Measurements from ENCODE around the gene IPO8.
A peak's percentile ranks its signal among the peaks of the same experiment; 100 is the strongest.
"Not testable (repeated sequence)": the region's sequence is repeated elsewhere in the genome, so short reads cannot be mapped to it uniquely, and the experiment has no call there.

The IPO8 gene

DNA sequence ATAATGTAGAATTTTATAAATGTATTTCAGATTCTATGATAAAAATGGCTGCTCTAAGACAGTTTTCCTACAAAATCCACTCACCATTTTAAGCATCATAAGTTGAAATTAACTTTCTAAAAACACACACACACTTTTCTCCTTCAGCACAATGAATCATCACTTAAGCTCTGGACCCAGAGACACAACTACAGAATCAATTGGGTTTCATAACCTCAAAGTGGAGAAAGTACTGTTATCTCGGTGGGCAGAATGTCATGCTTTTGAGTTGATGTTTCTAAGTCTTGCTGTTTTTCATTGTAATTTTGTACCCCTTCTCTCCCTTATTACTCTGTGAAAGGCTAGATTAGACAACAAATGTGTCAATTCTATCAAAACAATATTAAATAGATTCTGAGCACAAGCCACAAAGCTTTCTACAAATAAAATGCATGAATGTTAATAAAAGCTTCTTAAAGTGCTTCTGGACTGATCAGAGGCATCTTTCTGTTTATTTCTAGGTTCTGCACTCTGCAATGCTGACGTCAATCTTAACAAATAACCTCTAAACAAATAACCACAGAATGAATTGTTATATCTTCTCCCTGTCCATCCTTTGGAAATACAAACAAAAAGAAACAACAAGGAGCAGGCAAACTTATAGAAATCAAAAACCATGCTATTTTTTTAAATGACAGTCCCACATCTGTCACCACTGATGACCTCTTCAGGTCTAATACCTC lies 8.2 kb downstream of the IPO8 start:
- FAIRE-seq = no peak

GRCh38 chr12:30679241-30679640 lies 16.4 kb downstream of the IPO8 start:
- no peak for FAIRE-seq

DNA sequence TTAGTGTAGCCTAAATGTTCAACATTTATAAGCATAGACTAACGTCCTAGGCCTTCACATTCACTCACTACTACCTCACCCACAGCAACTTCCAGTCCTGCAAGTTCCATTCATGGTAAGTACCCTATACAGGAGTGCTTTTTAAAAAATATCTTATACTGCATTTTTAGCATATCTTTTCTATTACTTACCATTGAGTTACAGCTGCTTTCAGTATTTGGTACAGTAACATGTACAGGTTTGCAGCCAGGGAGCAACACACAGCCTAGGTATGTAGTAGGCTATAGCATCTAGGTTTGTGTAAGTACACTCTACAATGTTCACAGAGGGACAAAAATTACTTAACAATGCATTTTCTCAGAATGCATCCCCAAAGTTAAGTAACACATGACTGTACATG lies 17.4 kb downstream of the IPO8 start:
- FAIRE-seq = no peak

GRCh38 chr12:30661210-30661609 lies 34.5 kb downstream of the IPO8 start:
- no peak for FAIRE-seq

GRCh38 chr12:30652034-30652696 lies 43.5 kb downstream of the IPO8 start:
- FAIRE-seq = no peak

DNA sequence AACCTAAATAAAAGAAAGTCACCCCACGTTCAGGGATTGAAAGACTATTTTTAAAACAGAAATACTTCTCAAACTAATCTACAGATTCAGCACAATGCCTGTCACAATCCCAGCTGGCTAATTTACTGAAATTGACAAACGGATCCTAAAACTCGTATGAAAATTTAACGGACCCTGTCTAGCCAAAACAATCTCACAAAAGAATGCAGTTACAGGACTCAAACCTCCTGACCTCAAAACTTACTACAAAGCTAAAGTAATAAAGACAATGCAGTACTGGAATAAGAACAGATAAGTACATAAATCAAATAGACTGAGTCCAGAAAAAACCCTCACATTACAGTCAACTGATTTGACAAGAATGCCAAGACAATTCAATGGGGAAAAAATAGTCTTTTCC lies 48.8 kb downstream of the IPO8 start:
- FAIRE-seq = no peak

DNA sequence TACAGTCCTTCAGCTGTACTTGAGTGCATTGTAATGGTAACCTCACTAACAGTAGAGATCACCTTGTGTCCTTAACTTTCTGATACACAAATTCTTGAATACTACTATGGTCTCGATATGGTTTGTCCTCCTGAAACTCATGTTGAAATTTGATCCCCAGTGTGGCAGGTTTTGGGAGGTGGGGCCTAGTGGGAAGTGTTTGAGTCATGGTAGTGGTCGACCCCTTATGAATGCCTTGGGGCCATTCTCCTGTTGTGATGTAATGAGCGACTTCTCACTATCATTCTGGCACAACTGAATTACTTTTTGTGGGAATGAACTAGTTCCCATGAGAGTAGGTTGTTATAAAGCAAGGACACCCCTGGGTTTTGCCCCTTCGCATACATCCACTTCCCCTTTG lies 52.3 kb downstream of the IPO8 start:
- FAIRE-seq = no peak

DNA sequence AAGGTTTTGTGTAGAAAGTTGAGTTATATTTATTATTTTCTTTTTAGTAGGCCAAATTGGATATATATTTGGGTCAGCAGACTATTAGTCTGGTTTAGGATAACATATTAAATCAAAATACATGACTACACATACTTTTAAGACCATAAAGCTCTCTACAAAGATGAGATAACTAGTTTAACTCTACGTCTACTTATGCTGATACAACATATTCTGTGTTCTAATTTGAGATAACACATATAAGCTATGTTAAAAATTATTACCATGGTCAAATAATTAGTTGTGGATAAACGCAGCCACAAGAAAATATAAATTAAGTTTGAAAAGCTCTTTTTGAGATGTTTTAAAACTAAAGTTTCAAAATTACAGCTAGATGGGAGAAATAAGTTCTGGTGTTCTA lies 55.3 kb downstream of the IPO8 start:
- FAIRE-seq = peak; percentile 27

GRCh38 chr12:30635385-30635784 lies 60.3 kb downstream of the IPO8 start:
- FAIRE-seq = no peak

DNA sequence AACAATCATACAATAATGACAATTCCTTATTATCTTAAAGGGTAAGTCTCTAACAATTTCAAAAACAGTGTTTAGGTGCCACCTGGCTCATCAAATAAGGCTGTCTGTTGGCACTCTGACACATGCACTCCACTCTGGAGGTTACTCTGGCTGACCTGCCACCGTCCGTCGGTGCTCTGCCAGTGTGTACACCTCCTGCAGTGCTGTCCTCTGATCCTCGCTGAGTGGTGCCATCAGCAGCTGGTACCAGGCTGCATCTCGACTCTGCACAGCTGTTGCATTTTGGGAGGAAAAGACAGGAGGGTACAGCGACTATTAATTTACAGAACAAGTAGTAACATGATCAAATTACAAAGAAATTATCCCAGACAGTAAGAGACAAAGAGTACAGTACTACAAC lies 63.9 kb downstream of the IPO8 start:
- FAIRE-seq = no peak

- FAIRE-seq = no peak
These were observed 64.7 kb downstream of the IPO8 start for GRCh38 chr12:30630979-30631285.

- no peak for FAIRE-seq
These were observed 65.3 kb downstream of the IPO8 start for GRCh38 chr12:30630076-30630978.

- no peak for FAIRE-seq
These were observed 68.8 kb downstream of the IPO8 start for GRCh38 chr12:30626847-30627246.

DNA sequence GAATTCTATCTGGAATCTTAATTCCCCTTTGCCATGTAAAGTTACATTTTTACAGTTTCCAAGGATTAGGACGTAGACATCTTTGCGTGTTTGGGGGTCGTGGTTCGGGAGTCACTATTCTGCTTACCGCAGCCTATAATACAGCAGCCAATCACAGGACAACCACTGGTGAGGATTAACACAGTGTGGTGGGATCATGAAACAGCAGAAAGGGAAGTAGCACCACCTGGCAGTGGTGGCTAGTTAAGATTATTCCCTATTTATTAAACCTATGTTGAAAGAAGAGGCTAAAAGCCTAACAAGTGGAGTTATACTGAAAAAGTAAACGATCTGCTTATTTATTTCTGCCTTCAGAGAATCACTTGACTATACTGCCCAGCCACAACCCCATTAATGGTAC lies 71.7 kb downstream of the IPO8 start:
- FAIRE-seq = no peak

- no peak for FAIRE-seq
These were observed 73.2 kb downstream of the IPO8 start for GRCh38 chr12:30622509-30622908.

DNA sequence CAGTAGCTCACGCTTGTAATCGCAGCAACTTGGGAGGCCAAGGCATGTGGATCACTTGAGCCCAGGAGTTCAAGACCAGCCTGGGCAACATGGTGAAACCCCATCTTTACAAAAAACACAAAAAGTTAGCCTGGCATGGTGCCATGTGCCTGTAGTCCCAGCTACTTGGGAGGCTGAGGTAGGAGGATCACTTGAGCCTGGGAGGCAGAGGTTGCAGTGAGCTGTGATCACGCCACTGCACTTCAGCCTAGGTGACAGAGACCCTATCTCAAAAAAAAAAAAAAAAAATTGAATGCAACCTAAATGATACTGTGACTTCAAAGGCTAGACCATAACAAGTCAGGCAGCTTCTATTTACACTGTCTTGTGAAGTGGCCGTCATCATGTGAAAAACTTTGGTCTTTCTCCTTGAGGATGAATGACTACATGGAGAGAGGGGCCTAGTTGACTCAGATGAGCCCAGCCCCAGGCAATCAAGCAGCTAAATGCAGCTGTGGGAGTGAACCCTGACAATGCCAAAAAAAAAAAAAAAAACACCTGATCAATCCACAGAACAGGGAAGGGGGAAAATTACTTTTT lies 73.9 kb downstream of the IPO8 start:
- FAIRE-seq = not testable (repeated sequence)

GRCh38 chr12:30617346-30618016 lies 78.2 kb downstream of the IPO8 start:
- FAIRE-seq = no peak

DNA sequence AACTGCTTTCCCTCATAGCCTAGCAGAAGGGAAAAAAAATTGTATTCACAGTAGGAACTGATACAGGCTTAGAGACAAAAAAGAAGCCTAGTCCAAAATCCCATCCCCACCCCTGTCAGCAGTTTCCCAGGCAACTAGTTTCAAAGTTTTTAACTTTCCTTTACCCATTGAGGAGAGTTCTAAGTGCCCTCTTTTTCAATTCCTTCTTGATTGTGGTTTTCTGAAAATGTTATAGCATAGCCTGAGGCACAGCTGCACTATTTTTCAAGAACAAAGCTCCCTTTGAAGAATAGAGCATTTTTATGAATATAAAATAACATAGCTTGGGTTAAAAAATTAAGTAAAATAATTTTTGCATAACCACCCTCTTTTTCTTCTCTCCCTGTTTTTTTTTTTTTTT lies 81.6 kb downstream of the IPO8 start:
- no peak for FAIRE-seq

DNA sequence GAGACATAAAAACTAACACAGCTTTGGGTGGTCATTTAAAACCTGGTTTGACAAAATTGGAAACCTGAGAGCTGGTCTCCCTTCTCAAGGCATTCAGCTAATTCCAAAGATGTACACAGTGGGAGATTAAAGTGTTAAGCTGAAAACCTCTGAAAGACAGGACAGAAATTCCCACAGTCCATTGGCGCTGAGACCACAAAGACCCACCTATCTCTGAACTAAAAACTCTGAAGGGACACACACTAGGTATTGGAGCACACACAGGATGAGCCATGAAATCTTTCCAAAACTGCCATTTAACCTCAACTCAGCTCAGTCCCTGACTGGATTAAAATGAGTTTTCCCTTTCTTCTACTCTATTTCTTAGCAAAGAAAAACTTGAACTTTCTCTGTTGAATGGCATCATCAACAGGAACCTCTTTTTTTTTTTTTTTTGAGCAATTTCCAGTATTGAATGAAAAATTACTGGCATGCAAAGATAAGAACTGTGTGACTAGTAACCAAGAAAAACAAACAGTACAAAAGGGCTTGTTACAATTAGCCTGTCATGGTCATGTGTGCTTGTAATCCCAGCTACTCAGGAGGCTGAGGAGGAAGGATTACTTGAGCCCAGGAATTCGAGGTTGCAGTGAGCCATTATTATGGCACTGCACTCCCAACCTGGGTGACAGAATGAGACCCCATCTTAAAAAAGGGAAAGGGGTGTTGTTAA lies 82.4 kb downstream of the IPO8 start:
- no peak for FAIRE-seq

GRCh38 chr12:30610718-30611117 lies 85.0 kb downstream of the IPO8 start:
- no peak for FAIRE-seq

- not testable (repeated sequence) for FAIRE-seq
These were observed 85.8 kb downstream of the IPO8 start for GRCh38 chr12:30609819-30610218.

GRCh38 chr12:30604302-30604701 lies 91.4 kb downstream of the IPO8 start:
- FAIRE-seq = not testable (repeated sequence)
